ENCODE results near the gene TUFT1.
"Not testable (repeated sequence)": the region's sequence is repeated elsewhere in the genome, so short reads cannot be mapped to it uniquely, and the experiment has no call there.

Gene TUFT1

DNA sequence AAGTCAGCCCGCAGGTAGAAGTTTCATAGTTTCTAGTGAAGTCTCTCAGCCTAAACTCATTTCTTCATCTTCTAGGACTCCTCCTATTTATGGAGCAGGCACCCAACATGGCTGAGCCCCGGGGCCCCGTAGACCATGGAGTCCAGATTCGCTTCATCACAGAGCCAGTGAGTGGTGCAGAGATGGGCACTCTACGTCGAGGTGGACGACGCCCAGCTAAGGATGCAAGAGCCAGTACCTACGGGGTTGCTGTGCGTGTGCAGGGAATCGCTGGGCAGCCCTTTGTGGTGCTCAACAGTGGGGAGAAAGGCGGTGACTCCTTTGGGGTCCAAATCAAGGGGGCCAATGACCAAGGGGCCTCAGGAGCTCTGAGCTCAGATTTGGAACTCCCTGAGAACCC, 21.7 kb upstream of the TUFT1 start:
- in situ Hi-C loops (cut with HindIII; ENCODE audit: low pct_ligation_motif_present, low sequenced_read_pairs): no loop called here
- DNase-seq: no peak
- Histone ChIP-seq H3K4me3 (ENCODE audit: low read depth, low read length) (no peak overlapping the region), H3K27me3 (replicated peaks) (no peaks in the 10 kb centered on the region), H3K27ac (no peak overlapping the region), H3K36me3 (replicated peaks) (no peaks in the 10 kb centered on the region)
- TF ChIP-seq, protein P1, sequence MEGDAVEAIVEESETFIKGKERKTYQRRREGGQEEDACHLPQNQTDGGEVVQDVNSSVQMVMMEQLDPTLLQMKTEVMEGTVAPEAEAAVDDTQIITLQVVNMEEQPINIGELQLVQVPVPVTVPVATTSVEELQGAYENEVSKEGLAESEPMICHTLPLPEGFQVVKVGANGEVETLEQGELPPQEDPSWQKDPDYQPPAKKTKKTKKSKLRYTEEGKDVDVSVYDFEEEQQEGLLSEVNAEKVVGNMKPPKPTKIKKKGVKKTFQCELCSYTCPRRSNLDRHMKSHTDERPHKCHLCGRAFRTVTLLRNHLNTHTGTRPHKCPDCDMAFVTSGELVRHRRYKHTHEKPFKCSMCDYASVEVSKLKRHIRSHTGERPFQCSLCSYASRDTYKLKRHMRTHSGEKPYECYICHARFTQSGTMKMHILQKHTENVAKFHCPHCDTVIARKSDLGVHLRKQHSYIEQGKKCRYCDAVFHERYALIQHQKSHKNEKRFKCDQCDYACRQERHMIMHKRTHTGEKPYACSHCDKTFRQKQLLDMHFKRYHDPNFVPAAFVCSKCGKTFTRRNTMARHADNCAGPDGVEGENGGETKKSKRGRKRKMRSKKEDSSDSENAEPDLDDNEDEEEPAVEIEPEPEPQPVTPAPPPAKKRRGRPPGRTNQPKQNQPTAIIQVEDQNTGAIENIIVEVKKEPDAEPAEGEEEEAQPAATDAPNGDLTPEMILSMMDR (IDR thresholded peaks at IDR 0.05; ENCODE audit: low read depth, low read length, missing control alignments): no peak

DNA sequence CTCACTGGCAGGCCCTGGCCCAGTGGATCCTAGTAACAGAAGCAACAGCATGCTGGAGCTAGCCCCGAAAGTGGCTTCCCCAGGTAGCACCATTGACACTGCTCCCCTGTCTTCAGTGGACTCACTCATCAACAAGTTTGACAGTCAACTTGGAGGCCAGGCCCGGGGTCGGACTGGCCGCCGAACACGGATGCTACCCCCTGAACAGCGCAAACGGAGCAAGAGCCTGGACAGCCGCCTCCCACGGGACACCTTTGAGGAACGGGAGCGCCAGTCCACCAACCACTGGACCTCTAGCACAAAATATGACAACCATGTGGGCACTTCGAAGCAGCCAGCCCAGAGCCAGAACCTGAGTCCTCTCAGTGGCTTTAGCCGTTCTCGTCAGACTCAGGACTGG, 21.2 kb upstream of the TUFT1 start:
- no peak overlapping the region for H3K27ac ChIP-seq
- no peaks in the 10 kb centered on the region for H3K36me3 ChIP-seq (replicated peaks)
- TF ChIP-seq, protein P1 (IDR thresholded peaks at IDR 0.05; ENCODE audit: low read depth, low read length, missing control alignments): no peak
- no peaks in the 10 kb centered on the region for H3K27me3 ChIP-seq (replicated peaks)
- in situ Hi-C loops (cut with HindIII; ENCODE audit: low pct_ligation_motif_present, low sequenced_read_pairs): no loop called here
- H3K4me3 ChIP-seq (ENCODE audit: low read depth, low read length): no peak overlapping the region
- DNase-seq: no peak

DNA sequence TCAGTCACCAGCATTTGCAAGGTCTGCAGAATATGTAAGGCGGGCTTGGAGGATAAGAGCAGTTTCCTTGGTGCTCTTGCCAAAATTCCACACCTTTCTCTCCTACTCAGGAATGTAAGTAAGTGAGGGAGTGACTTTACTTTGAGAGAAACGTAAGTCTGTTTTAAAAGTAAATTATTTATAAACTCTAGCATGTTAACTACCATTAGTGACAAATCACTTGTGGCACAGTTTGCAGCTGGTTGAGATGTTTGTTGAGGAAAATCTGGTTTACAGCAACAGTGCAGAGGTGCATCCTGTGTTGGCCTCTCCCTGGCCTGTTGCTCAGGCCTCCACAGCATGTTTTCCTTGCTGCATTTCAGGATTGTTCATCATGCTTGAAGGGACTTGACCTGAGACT, 20.4 kb upstream of the TUFT1 start:
- in situ Hi-C loops (cut with HindIII; ENCODE audit: low pct_ligation_motif_present, low sequenced_read_pairs): no loop called here
- Histone ChIP-seq H3K36me3 (replicated peaks) (no peaks in the 10 kb centered on the region), H3K4me3 (ENCODE audit: low read depth, low read length) (no peak overlapping the region), H3K27ac (no peak overlapping the region), H3K27me3 (replicated peaks) (no peaks in the 10 kb centered on the region)
- DNase-seq: no peak
- TF ChIP-seq, protein P1 (IDR thresholded peaks at IDR 0.05; ENCODE audit: low read depth, low read length, missing control alignments): no peak

DNA sequence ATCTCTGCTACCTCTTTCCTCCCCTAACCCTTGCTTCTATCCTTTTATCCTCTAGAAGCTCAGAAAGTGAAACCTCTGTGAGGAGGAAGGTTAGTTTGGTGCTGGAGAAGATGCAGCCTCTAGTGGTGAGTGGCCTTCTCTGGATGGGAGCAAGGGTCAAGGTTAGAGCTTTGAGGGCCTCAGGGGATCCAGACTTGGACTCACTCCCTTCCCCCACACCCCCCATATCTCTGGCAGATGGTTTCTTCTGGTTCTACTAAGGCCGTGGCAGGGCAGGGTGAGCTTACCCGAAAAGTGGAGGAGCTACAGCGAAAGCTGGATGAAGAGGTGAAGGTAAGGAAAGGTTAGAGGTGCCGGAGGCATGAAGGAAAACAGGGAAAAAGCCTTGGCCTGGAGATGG, 19.8 kb upstream of the TUFT1 start:
- TF ChIP-seq, protein P1 (IDR thresholded peaks at IDR 0.05; ENCODE audit: low read depth, low read length, missing control alignments): no peak
- Histone ChIP-seq H3K27ac (no peak overlapping the region), H3K27me3 (replicated peaks) (no peaks in the 10 kb centered on the region), H3K4me3 (ENCODE audit: low read depth, low read length) (no peak overlapping the region), H3K36me3 (replicated peaks) (no peaks in the 10 kb centered on the region)
- in situ Hi-C loops (cut with HindIII; ENCODE audit: low pct_ligation_motif_present, low sequenced_read_pairs): no loop called here
- DNase-seq: no peak

DNA sequence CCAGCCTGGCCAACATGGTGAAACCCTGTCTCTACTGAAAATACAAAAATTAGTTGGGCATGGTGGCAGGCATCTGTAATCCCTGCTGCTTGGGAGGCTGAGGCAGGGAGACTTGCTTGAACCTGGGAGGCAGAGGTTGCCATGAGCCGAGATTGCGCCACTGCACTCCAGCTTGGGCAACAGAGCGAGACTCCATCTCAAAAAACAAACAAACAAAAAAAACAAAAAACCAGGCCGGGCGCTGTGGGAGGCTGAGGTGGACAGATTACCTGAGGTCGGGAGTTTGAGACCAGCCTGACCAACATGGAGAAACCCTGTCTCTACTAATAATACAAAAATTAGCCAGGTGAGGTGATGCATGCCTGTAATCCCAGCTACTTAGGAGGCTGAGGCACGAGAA, 17.7 kb upstream of the TUFT1 start:
- in situ Hi-C loops (cut with HindIII; ENCODE audit: low pct_ligation_motif_present, low sequenced_read_pairs); H3K36me3 ChIP-seq (replicated peaks); H3K27me3 ChIP-seq (replicated peaks); DNase-seq; H3K4me3 ChIP-seq (ENCODE audit: low read depth, low read length); H3K27ac ChIP-seq: not testable (repeated sequence)

DNA sequence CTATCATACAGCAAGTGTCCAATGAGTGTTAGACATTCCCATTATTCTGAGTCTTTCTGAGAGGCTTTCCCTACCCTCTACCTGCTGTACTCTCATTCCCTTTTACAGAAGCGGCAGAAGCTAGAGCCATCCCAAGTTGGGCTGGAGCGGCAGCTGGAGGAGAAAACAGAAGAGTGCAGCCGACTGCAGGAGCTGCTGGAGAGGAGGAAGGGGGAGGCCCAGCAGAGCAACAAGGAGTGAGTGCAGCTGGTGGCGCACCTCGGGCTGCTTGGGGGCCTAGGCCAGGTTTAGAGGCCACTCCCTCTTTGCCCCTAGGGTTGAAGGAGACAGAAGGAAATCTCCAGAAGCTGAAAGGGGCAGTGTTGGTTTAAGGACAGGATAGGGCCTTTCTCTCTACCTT, 16.8 kb upstream of the TUFT1 start:
- Histone ChIP-seq H3K27me3 (replicated peaks) (no peaks in the 10 kb centered on the region), H3K36me3 (replicated peaks) (no peaks in the 10 kb centered on the region), H3K27ac (no peak overlapping the region), H3K4me3 (ENCODE audit: low read depth, low read length) (no peak overlapping the region)
- TF ChIP-seq, protein P1 (IDR thresholded peaks at IDR 0.05; ENCODE audit: low read depth, low read length, missing control alignments): no peak
- DNase-seq: no peak
- in situ Hi-C loops (cut with HindIII; ENCODE audit: low pct_ligation_motif_present, low sequenced_read_pairs): no loop called here
